ENCODE data around the gene MCMBP.

MCMBP gene

GRCh38 chr10:119824299-119824698 is 48.3 kb downstream of the MCMBP start:
- no peak for TF ChIP-seq CTCF (IDR thresholded peaks at IDR 0.05)

- TF ChIP-seq CTCF (IDR thresholded peaks at IDR 0.05), result no peak
These were observed 51.5 kb downstream of the MCMBP start for GRCh38 chr10:119821182-119821581.

GRCh38 chr10:119818889-119819270 is 53.8 kb downstream of the MCMBP start:
- no peak for TF ChIP-seq CTCF (IDR thresholded peaks at IDR 0.05)

GRCh38 chr10:119817991-119818888 is 54.4 kb downstream of the MCMBP start:
- no peak for TF ChIP-seq CTCF (IDR thresholded peaks at IDR 0.05)

GRCh38 chr10:119815671-119816070 is 57.0 kb downstream of the MCMBP start:
- no peak for TF ChIP-seq CTCF (IDR thresholded peaks at IDR 0.05)

- TF ChIP-seq CTCF (IDR thresholded peaks at IDR 0.05), result no peak
These were observed 60.0 kb downstream of the MCMBP start for GRCh38 chr10:119812684-119813083.

- TF ChIP-seq CTCF (IDR thresholded peaks at IDR 0.05), result no peak
These were observed 61.5 kb downstream of the MCMBP start for GRCh38 chr10:119811122-119811521.

Data from LNCAP (cell line).